Immature natural killer cell (primary cell): ENCODE data around the gene TNFRSF6B. TPM values are rescaled to one million over a fixed set of nuclear protein-coding genes. Genes with fewer than 3 reads are reported as not detected.
A peak's percentile ranks its signal among the peaks of the same experiment; 100 is the strongest.

Experiments
- DNase-seq, 3 donors: peaks; one replicate each; pipeline ENCODE4 v3.0.0; 2022; ENCODE audit warnings: mixed read lengths in 1 of 3
- H3K27ac Mint-ChIP-seq, 6 donors: one replicate each; pipeline ENCODE4 v1.8.0; 2020; ENCODE audit warnings: mixed read lengths in 6 of 6, mild to moderate bottlenecking in 5 of 6, inconsistent platforms in 4 of 6, moderate library complexity in 3 of 6
- H3K27me3 Mint-ChIP-seq, 3 donors: one replicate each; pipeline ENCODE4 v1.8.0; 2020 to 2021; ENCODE audit warnings: low read depth in 3 of 3, mild to moderate bottlenecking in 3 of 3, mixed read lengths in 3 of 3, moderate library complexity in 3 of 3, inconsistent platforms in 1 of 3
- H3K36me3 Mint-ChIP-seq, 3 donors: one replicate each; pipeline ENCODE4 v1.8.0; 2020; ENCODE audit warnings: mixed read lengths in 3 of 3, inconsistent platforms in 2 of 3, mild to moderate bottlenecking in 2 of 3
- H3K4me1 Mint-ChIP-seq, 2 donors: one replicate each; pipeline ENCODE4 v1.8.0; 2020; ENCODE audit warnings: inconsistent platforms in 2 of 2, mild to moderate bottlenecking in 2 of 2, mixed read lengths in 2 of 2, moderate library complexity in 1 of 2
- H3K4me3 Mint-ChIP-seq, 5 donors: one replicate each; pipeline ENCODE4 v1.8.0; 2020; ENCODE audit warnings: mild to moderate bottlenecking in 5 of 5, mixed read lengths in 5 of 5, inconsistent platforms in 3 of 5, moderate library complexity in 3 of 5
- H3K9me3 Mint-ChIP-seq, 6 donors: one replicate each; pipeline ENCODE4 v1.8.0; 2020; ENCODE audit warnings: mild to moderate bottlenecking in 6 of 6, mixed read lengths in 6 of 6, inconsistent platforms in 4 of 6, moderate library complexity in 3 of 6
- polyA plus RNA-seq, 3 donors: library from polyadenylated mRNA; unstranded; fragments of 300-500 nt; fragmentation: Illumina TruSeq; gene quantifications; one replicate each; pipeline ENCODE4 v1.2.3, GENCODE V29; 2021

Gene TNFRSF6B
- polyA plus RNA-seq, 3 donors from 2014 or later: not detected

GRCh38 chr20:63691711-63692435, 4.6 kb upstream of the TNFRSF6B start:
- peak overlapping the region in 2 of 6 donors; percentile 82 to 90 for H3K27ac Mint-ChIP-seq
- peaks cover 0 to 4% (median 1%) of the 10 kb centered on the region in 6 donors for H3K9me3 Mint-ChIP-seq
- peaks cover 0 to 2% of the 10 kb centered on the region in 2 donors for H3K4me1 Mint-ChIP-seq
- peaks cover 26 to 45% (median 36%) of the 10 kb centered on the region in 3 donors for H3K27me3 Mint-ChIP-seq
- H3K36me3 Mint-ChIP-seq: no peaks in the 10 kb centered on the region
- DNase-seq: no peak
- H3K4me3 Mint-ChIP-seq: no peak overlapping the region

- Mint-ChIP-seq H3K27me3 (peaks cover 26 to 45% (median 36%) of the 10 kb centered on the region in 3 donors), H3K4me3 (peak overlapping the region in 3 of 5 donors; percentile 15 to 33 (median 33)), H3K36me3 (no peaks in the 10 kb centered on the region), H3K9me3 (peaks cover 0 to 4% (median 1%) of the 10 kb centered on the region in 6 donors), H3K27ac (peak overlapping the region in 3 of 6 donors; percentile 71 to 90 (median 82)), H3K4me1 (peaks cover 0 to 6% of the 10 kb centered on the region in 2 donors)
- DNase-seq: no peak
Observed at GRCh38 chr20:63692436-63693082, 3.9 kb upstream of the TNFRSF6B start.

- Mint-ChIP-seq H3K27ac (peak overlapping the region in 1 of 6 donors; percentile 90), H3K27me3 (peaks cover 26 to 45% (median 36%) of the 10 kb centered on the region in 3 donors), H3K4me3 (no peak overlapping the region), H3K36me3 (no peaks in the 10 kb centered on the region), H3K4me1 (peaks cover 0 to 7% of the 10 kb centered on the region in 2 donors), H3K9me3 (peaks cover 0 to 4% (median 1%) of the 10 kb centered on the region in 6 donors)
- DNase-seq: no peak
Observed at GRCh38 chr20:63693083-63693732, 3.2 kb upstream of the TNFRSF6B start.

GRCh38 chr20:63693733-63694583, 2.5 kb upstream of the TNFRSF6B start:
- Mint-ChIP-seq H3K9me3 (peaks cover 0 to 4% (median 1%) of the 10 kb centered on the region in 6 donors), H3K27me3 (peaks cover 26 to 45% (median 36%) of the 10 kb centered on the region in 3 donors), H3K27ac (peak overlapping the region in 5 of 6 donors; percentile 34 to 93 (median 90)), H3K36me3 (no peaks in the 10 kb centered on the region), H3K4me1 (peaks cover 0 to 7% of the 10 kb centered on the region in 2 donors), H3K4me3 (peak overlapping the region; percentile 38 to 71 (median 55))
- DNase-seq: no peak

- H3K27ac Mint-ChIP-seq: no peak overlapping the region
- peaks cover 0 to 4% (median 1%) of the 10 kb centered on the region in 6 donors for H3K9me3 Mint-ChIP-seq
- no peaks in the 10 kb centered on the region for H3K36me3 Mint-ChIP-seq
- no peak overlapping the region for H3K4me3 Mint-ChIP-seq
- DNase-seq: no peak
- H3K4me1 Mint-ChIP-seq: peaks cover 0 to 7% of the 10 kb centered on the region in 2 donors
- peaks cover 26 to 45% (median 36%) of the 10 kb centered on the region in 3 donors for H3K27me3 Mint-ChIP-seq
Observed at GRCh38 chr20:63694584-63695423, 1.6 kb upstream of the TNFRSF6B start.

- peaks cover 29 to 45% (median 36%) of the 10 kb centered on the region in 3 donors for H3K27me3 Mint-ChIP-seq
- H3K9me3 Mint-ChIP-seq: peaks cover 0 to 4% (median 1%) of the 10 kb centered on the region in 6 donors
- peak overlapping the region in 1 of 5 donors; percentile 15 for H3K4me3 Mint-ChIP-seq
- H3K36me3 Mint-ChIP-seq: no peaks in the 10 kb centered on the region
- H3K27ac Mint-ChIP-seq: peak overlapping the region in 2 of 6 donors; percentile 20 to 65
- no peak for DNase-seq
- peaks cover 0 to 7% of the 10 kb centered on the region in 2 donors for H3K4me1 Mint-ChIP-seq
Observed at GRCh38 chr20:63695424-63696305, 787 bp upstream of the TNFRSF6B start.

GRCh38 chr20:63696306-63696627, 185 bp upstream of the TNFRSF6B start:
- peak overlapping the region in 1 of 5 donors; percentile 15 for H3K4me3 Mint-ChIP-seq
- peaks cover 0 to 7% of the 10 kb centered on the region in 2 donors for H3K4me1 Mint-ChIP-seq
- no peaks in the 10 kb centered on the region for H3K36me3 Mint-ChIP-seq
- peak overlapping the region in 1 of 6 donors; percentile 65 for H3K27ac Mint-ChIP-seq
- H3K27me3 Mint-ChIP-seq: peaks cover 29 to 44% (median 36%) of the 10 kb centered on the region in 3 donors
- peak in 1 of 3 donors; percentile 12 for DNase-seq
- peaks cover 0 to 4% (median 1%) of the 10 kb centered on the region in 6 donors for H3K9me3 Mint-ChIP-seq

- DNase-seq: no peak
- H3K36me3 Mint-ChIP-seq: no peaks in the 10 kb centered on the region
- H3K4me3 Mint-ChIP-seq: peak overlapping the region in 1 of 5 donors; percentile 29
- peaks cover 0 to 4% (median 1%) of the 10 kb centered on the region in 6 donors for H3K9me3 Mint-ChIP-seq
- H3K27me3 Mint-ChIP-seq: peaks cover 26 to 33% (median 29%) of the 10 kb centered on the region in 3 donors
- H3K27ac Mint-ChIP-seq: no peak overlapping the region
- peaks cover 0 to 12% of the 10 kb centered on the region in 2 donors for H3K4me1 Mint-ChIP-seq
Observed at GRCh38 chr20:63697357-63697867, 960 bp downstream of the TNFRSF6B start.

GRCh38 chr20:63697868-63698545, 1.6 kb downstream of the TNFRSF6B start:
- H3K36me3 Mint-ChIP-seq: no peaks in the 10 kb centered on the region
- peaks cover 0 to 12% of the 10 kb centered on the region in 2 donors for H3K4me1 Mint-ChIP-seq
- H3K9me3 Mint-ChIP-seq: peaks cover 0 to 4% (median 1%) of the 10 kb centered on the region in 6 donors
- DNase-seq: no peak
- H3K4me3 Mint-ChIP-seq: no peak overlapping the region
- H3K27ac Mint-ChIP-seq: no peak overlapping the region
- peaks cover 21 to 27% (median 23%) of the 10 kb centered on the region in 3 donors for H3K27me3 Mint-ChIP-seq

- peaks cover 0 to 2% (median 0%) of the 10 kb centered on the region in 6 donors for H3K9me3 Mint-ChIP-seq
- H3K4me3 Mint-ChIP-seq: no peak overlapping the region
- DNase-seq: no peak
- H3K27me3 Mint-ChIP-seq: peaks cover 13 to 21% (median 16%) of the 10 kb centered on the region in 3 donors
- H3K36me3 Mint-ChIP-seq: no peaks in the 10 kb centered on the region
- H3K27ac Mint-ChIP-seq: no peak overlapping the region
- H3K4me1 Mint-ChIP-seq: peaks cover 0 to 10% of the 10 kb centered on the region in 2 donors
Observed at GRCh38 chr20:63698739-63699465, 2.5 kb downstream of the TNFRSF6B start.
